ENCODE results near the gene FAM241A.
"Not testable (repeated sequence)": the region's sequence is repeated elsewhere in the genome, so short reads cannot be mapped to it uniquely, and the experiment has no call there.

FAM241A gene

DNA sequence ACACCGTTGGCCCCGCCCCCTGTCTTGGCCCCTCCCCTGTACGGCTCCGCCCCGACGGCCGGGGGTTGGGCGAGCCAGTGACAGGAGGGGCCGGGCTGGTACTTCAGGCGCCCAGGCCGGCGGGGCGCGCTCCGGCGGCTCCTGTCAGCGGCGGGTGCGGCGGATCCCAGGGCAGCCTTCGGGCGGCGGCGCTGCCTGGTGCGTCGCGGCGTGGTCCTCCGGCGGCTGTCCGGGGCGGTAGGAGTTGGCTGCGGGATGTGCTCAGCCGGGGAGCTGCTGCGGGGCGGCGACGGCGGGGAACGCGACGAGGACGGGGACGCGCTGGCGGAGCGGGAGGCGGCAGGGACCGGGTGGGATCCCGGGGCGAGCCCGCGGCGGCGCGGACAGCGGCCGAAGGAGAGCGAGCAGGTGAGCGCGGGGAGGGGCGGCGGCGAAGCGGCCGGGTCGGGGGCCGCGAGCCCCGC is at the start of gene FAM241A:
Gene FAM241A, plus strand, starts transcription at position 129 of the 464 bp plus-strand sequence. Its CDS starts 127 bp downstream, at position 256.
- DNase-seq (ENCODE audit: low read depth): peak; percentile 59

GRCh38 chr4:112098841-112099530 is 46.3 kb upstream of the FAM241A start:
- no peak for DNase-seq (ENCODE audit: low read depth)

DNA sequence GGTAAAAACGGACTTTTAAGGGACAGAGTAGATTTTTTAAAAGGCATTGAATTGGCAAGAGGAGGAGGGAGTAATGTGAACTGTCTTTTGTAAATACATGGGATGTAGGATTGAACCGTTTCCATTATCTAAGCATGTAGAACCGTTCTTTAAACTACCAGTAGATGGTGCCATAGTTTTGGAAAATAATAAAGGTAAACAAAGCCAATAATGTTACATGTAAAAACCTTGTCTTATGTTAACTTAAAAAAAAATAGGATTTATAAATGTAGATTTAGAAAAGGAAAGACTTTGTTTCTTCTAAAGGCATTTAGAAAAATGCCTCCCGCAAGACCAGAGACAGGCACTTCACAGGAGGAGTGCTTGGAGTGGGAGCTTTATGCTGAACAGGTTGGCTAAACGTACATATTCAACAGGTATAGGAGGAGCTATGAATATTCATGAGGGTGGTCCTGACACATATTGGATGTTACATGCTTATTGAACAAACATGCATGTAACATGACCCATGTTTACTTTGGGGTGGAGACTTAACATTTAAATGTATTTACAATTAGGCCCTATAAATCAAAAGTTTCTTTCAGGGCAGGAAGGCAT is 45.5 kb upstream of the FAM241A start:
- DNase-seq (ENCODE audit: low read depth): peak; percentile 13

DNA sequence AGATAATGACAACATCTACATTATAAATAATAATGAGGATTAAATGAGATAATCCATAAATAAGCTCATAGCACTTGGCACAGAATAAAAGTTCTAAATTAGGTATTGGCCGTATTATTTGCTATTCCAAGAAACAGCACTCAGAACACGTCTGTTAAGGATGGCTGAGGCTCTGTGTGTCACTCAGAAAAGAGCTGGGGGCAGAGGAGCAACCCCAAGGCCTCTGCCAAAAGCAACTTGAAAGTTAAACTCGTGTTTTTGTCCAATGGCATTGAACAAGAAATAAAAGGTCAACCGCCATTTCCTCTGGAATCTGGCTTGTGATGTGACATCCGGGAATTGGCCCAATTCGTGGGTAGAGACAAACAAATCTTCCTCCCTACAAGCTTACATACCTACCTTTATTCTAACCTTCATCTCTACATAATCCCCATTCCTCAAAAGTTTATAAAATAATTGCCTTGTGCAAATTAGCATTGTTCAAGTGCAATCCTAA is 42.3 kb upstream of the FAM241A start:
- no peak for DNase-seq (ENCODE audit: low read depth)

GRCh38 chr4:112105201-112105969 is 39.9 kb upstream of the FAM241A start:
- no peak for DNase-seq (ENCODE audit: low read depth)

- no peak for DNase-seq (ENCODE audit: low read depth)
Observed at GRCh38 chr4:112109360-112110058, 35.7 kb upstream of the FAM241A start.

DNA sequence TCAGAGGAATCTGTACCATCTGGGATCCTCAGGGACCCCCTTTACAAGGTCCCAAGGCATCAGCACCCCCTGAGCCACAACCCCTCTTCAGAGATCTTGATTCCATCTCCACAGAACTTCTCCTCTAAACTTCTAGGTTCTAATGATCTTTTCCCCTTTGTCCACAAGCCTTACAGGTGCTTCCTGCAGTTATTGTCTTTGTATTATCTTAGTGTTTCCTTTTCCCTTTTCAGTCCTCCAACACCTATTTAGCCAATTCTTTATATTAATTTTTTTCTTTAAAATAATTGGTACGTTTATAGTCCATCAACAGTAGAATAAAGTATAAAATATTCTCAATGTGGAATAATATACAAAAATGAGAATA is 35.2 kb upstream of the FAM241A start:
- no peak for DNase-seq (ENCODE audit: low read depth)

GRCh38 chr4:112111306-112111705 is 33.9 kb upstream of the FAM241A start:
- no peak for DNase-seq (ENCODE audit: low read depth)

DNA sequence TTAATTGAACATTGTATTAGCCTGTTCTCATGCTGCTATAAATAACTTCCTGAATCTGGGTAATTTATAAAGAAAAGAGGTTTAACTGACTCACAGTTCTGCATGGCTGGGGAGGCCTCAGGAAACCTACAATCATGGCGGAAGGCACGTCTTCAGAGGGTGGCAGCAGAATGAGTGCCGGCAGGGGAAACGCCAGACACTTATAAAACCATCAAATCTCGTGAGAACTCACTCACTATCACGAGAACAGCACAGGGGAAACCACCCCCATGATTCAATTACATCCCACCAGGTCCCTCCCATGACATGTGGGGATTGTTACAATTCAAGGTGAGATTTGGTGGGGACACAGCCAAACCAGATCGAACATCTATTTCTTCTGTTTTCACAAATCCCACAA is 33.2 kb upstream of the FAM241A start:
- DNase-seq (ENCODE audit: low read depth): not testable (repeated sequence)

DNA sequence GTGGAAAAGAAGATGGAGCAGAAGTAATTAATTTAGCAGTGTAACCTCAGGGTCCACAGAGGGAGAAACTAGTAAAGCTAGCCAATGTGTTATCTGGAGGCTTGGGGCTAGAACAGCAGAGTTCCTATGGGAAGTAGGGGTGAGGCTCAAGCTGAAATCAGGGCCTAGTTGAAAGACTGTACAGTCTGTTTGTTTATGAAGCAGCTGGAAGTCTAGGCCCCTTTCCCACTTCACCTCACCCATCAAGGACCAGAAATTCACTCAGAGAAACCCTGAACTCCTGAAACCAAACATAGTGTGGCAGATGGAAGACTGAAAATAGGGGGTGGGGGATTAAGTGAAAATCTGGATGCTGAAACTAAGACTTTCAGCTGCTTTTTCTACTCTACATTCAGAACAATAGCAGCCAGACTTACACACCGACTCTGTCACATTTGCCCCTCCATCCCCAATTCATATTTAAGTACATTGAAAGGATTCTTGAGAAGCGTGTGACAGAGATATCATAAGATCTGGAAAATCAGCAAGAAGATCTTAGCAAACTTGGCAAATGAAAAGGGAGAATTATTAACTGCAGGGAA is 32.6 kb upstream of the FAM241A start:
- DNase-seq (ENCODE audit: low read depth): no peak

GRCh38 chr4:112113864-112114263 is 31.4 kb upstream of the FAM241A start:
- no peak for DNase-seq (ENCODE audit: low read depth)

- no peak for DNase-seq (ENCODE audit: low read depth)
Observed at GRCh38 chr4:112114452-112114851, 30.8 kb upstream of the FAM241A start.

GRCh38 chr4:112118742-112119352 is 26.4 kb upstream of the FAM241A start:
- no peak for DNase-seq (ENCODE audit: low read depth)

- no peak for DNase-seq (ENCODE audit: low read depth)
Observed at GRCh38 chr4:112119353-112119783, 25.9 kb upstream of the FAM241A start.

DNA sequence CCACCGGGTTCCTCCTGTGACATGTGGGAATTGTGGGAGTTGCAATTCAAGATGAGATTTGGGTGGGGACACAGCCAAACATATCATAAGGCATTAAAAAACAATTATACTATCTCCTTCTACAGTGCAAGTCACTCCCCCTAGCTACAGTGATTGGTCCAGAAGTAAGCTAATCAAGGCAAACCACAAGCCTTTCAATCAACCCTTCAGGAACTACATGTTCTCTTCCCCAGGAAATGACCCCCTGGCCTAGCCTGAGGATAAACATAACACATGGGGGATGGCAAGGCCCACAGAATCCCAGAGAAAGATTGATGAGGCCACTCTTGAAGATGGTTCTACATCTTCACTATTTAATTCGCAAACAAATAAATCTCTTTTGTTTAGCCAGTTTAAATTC is 25.2 kb upstream of the FAM241A start:
- DNase-seq (ENCODE audit: low read depth): no peak

DNA sequence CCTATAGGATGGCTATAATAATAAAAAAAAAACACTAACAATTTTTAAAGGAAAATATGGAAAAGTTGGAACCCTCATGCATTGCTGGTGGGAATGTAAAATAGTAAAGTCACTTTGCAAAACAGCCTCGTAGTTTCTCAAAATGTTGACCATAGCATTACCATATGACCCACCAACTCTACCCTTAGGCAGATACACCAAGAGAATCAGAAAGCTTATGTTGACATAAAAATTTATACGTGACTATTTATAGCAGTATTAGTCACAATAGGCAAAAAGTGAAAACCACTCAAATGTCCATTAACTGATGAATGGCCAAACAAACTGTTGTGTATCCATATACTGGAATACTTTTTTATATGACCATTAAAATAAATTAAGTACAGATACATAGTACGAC is 19.8 kb upstream of the FAM241A start:
- DNase-seq (ENCODE audit: low read depth): no peak

GRCh38 chr4:112127048-112127637 is 18.1 kb upstream of the FAM241A start:
- DNase-seq (ENCODE audit: low read depth): no peak

- no peak for DNase-seq (ENCODE audit: low read depth)
Observed at GRCh38 chr4:112127803-112128202, 17.5 kb upstream of the FAM241A start.

- DNase-seq (ENCODE audit: low read depth): no peak
Observed at GRCh38 chr4:112128452-112128851, 16.8 kb upstream of the FAM241A start.

DNA sequence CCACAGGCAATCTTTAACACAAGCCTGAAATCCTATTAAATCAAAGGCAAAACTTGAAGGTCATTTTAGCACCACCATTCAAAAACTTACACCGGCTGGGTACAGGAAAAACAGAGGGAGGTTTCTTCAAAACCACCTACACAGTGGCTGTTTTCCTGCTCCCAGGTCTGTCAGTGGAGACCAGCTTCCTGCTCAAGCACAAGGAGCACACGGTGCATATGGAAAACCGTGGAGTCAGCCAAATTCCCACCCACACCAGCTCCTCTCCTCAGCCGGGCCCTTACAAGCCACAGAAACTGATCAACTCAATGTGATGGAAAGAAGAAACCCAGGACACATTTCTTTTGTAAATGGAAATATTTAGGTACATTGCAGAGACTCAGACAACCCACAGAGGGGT is 14.3 kb upstream of the FAM241A start:
- DNase-seq (ENCODE audit: low read depth): no peak

DNA sequence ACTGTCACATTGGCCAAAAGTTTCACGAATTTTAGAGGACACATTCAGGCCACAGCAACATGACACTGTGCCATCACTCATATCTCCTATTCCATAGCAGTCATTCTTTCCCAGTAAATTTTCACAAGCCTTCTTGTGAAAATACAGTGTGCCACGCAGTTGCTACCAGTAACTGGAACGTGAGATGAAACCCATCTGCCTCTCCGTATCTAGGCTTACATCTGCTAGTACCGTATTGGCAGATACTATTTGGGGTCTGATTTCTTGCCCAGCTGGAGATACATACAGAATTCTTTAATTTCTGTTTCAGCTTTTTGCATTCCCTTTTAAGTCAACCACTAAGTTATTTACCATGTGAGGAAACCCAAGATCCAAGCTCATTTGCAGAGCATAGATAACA is 8.7 kb upstream of the FAM241A start:
- DNase-seq (ENCODE audit: low read depth): no peak
